SU-DHL-6 (cell line): ENCODE measurements around the gene ZBTB7A.

ENCODE experiments used
- H2AFZ ChIP-seq: fragments of 200-600 bp; sonication (generic); 2 replicates; pipeline ENCODE4 v1.6.1; 2014; ENCODE audit warnings: low read depth, mild to moderate bottlenecking, moderate library complexity, mixed read lengths, antibody characterized with exemption, low read length; ENCODE audit not compliant: severe bottlenecking
- H3F3A ChIP-seq: fragments of 200-600 bp; shearing (Covaris generic); 2 replicates; pipeline ENCODE4 v1.6.0; 2016; ENCODE audit warnings: antibody characterized with exemption, mild to moderate bottlenecking; ENCODE audit not compliant: insufficient read depth
- H3K27ac ChIP-seq: fragments of 200-600 bp; sonication (generic); 2 replicates; pipeline ENCODE4 v1.5.1; 2016; ENCODE audit warnings: low read depth, mild to moderate bottlenecking, low read length, moderate library complexity, mixed read lengths
- H3K27me3 ChIP-seq: fragments of 200-600 bp; sonication (generic), shearing (Covaris generic); 2 replicates; pipeline ENCODE4 v1.6.0; 2014; ENCODE audit warnings: mild to moderate bottlenecking, low read length
- H3K36me3 ChIP-seq: fragments of 200-600 bp; sonication (generic); 2 replicates; pipeline ENCODE4 v1.6.1; 2014; ENCODE audit warnings: mild to moderate bottlenecking, low read length, mixed read lengths
- H3K4me2 ChIP-seq: fragments of 300-600, 200-600 bp; shearing (Covaris generic), sonication (generic); 2 replicates; pipeline ENCODE4 v1.6.0; 2014; ENCODE audit warnings: low read length, low read depth, mild to moderate bottlenecking; ENCODE audit not compliant: poor library complexity, severe bottlenecking
- H3K4me3 ChIP-seq: fragments of 200-600 bp; sonication (generic); 2 replicates; pipeline ENCODE4 v1.5.1; 2014; ENCODE audit warnings: antibody characterized with exemption, low read length, mild to moderate bottlenecking, mixed read lengths; ENCODE audit not compliant: insufficient read depth, poor library complexity, severe bottlenecking
- H3K79me2 ChIP-seq: fragments of 200-600 bp; sonication (generic); 2 replicates; pipeline ENCODE4 v1.6.1; 2014; ENCODE audit warnings: mild to moderate bottlenecking, low read length, moderate library complexity; ENCODE audit not compliant: insufficient read depth
- H3K9ac ChIP-seq: fragments of 200-600 bp; sonication (generic); 2 replicates; pipeline ENCODE4 v1.7.0; 2014; ENCODE audit warnings: mild to moderate bottlenecking, low read length
- H3K9me2 ChIP-seq: fragments of 200-600 bp; sonication (generic); replicated peaks from 2 replicates; pipeline ENCODE4 v1.6.1; 2014; ENCODE audit warnings: low read length; ENCODE audit not compliant: insufficient read depth
- H3K9me3 ChIP-seq: fragments of 200-600 bp; sonication (generic); 2 replicates; pipeline ENCODE4 v1.6.1; 2014; ENCODE audit warnings: low read length, mixed read lengths; ENCODE audit not compliant: insufficient read depth
- H4K20me1 ChIP-seq: fragments of 200-600 bp; sonication (generic); 2 replicates; pipeline ENCODE4 v1.6.1; 2014; ENCODE audit warnings: low read depth, mild to moderate bottlenecking, antibody characterized with exemption, low read length, moderate library complexity, mixed read lengths
- EZH2phosphoT487 ChIP-seq: fragments of 200-600 bp; sonication (generic), shearing (Covaris generic); conservative IDR thresholded peaks from 2 replicates; pipeline ENCODE4 v1.6.1; 2018; ENCODE audit warnings: mild to moderate bottlenecking, antibody characterized with exemption, low read length, moderate library complexity, mixed read lengths
- TF ChIP-seq, protein P1 (sequence below): fragments of 200-600 bp; sonication (generic); IDR thresholded peaks from one replicate; pipeline ENCODE4 v1.5.1; 2017; ENCODE audit warnings: antibody characterized with exemption, mild to moderate bottlenecking, low read length, moderate library complexity; ENCODE audit not compliant: insufficient read depth, poor library complexity, severe bottlenecking

ZBTB7A gene

DNA sequence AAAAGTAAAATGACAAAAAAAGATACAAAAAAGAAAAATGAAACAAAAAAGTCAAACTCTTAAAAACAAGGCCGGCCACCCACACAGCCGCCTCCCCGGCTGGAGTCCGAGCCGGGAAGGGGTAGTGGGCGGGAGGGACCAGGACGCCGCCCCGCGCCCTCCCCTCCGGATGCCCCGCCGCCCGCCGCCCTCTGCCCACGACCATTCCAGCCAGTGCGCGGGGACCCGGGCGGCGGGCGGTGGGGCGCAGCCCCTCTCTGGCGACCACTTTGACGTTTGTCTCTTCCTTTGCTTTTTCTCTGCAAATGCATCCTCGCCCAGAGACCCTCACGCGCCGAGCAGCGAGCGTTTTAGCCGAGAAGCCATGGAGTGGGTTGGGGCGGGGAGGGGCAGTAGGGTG is 28.6 kb downstream of the ZBTB7A start:
- Histone ChIP-seq H3K27me3 (no peaks in the 10 kb centered on the region), H4K20me1 (no peaks in the 10 kb centered on the region), H3K9me2 (no peaks in the 10 kb centered on the region)

DNA sequence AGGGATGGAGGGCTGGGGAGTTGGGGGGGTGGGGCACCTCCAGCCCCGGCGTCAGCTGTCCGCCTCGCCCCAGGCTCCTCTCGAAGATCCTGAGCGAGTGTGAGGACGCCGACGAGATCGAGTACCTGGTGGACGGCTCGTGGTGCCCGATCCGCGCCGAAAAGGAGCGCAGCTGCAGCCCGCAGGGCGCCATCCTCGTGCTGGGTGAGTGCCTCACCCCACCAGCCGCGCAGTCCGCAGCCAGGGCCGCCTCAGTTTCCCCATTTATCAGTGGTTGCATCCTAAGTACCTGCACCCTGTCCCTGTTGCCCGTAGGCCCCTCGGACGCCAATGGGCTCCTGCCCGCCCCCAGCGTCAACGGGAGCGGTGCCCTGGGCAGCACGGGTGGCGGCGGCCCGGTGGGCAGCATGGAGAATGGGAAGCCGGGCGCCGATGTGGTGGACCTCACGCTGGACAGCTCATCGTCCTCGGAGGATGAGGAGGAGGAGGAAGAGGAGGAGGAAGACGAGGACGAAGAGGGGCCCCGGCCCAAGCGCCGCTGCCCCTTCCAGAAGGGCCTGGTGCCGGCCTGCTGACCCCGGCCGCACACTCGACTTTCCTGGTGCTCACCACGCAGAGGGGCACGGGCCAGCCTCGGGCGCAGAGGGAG is 29.3 kb downstream of the ZBTB7A start:
- Histone ChIP-seq H3F3A (peaks cover 8% of the 10 kb centered on the region; the same call in 1 of the 2 replicates), H3K36me3 (peaks cover 7% of the 10 kb centered on the region; the same call in 1 of the 2 replicates), H3K9me2 (no peaks in the 10 kb centered on the region), H3K27me3 (no peaks in the 10 kb centered on the region), H3K4me3 (no peak overlapping the region), H2AFZ (no peak overlapping the region), H3K79me2 (no peaks in the 10 kb centered on the region), H3K9me3 (peaks cover 6% of the 10 kb centered on the region; the same call in 1 of the 2 replicates), H4K20me1 (no peaks in the 10 kb centered on the region), H3K27ac (no peak overlapping the region), H3K9ac (no peak overlapping the region), H3K4me2 (no peak overlapping the region)
- TF ChIP-seq, protein P1, sequence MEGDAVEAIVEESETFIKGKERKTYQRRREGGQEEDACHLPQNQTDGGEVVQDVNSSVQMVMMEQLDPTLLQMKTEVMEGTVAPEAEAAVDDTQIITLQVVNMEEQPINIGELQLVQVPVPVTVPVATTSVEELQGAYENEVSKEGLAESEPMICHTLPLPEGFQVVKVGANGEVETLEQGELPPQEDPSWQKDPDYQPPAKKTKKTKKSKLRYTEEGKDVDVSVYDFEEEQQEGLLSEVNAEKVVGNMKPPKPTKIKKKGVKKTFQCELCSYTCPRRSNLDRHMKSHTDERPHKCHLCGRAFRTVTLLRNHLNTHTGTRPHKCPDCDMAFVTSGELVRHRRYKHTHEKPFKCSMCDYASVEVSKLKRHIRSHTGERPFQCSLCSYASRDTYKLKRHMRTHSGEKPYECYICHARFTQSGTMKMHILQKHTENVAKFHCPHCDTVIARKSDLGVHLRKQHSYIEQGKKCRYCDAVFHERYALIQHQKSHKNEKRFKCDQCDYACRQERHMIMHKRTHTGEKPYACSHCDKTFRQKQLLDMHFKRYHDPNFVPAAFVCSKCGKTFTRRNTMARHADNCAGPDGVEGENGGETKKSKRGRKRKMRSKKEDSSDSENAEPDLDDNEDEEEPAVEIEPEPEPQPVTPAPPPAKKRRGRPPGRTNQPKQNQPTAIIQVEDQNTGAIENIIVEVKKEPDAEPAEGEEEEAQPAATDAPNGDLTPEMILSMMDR: no peak
- no peak for TF ChIP-seq EZH2phosphoT487

More for the DNA sequence above, 28.6 kb downstream of the ZBTB7A start:
- no peaks in the 10 kb centered on the region for H3K79me2 ChIP-seq
- peaks cover 8% of the 10 kb centered on the region; the same call in 1 of the 2 replicates for H3F3A ChIP-seq
- peaks cover 7% of the 10 kb centered on the region; the same call in 1 of the 2 replicates for H3K36me3 ChIP-seq
- no peak overlapping the region for H3K9ac ChIP-seq
- H2AFZ ChIP-seq: no peak overlapping the region
- TF ChIP-seq, protein P1: no peak
- TF ChIP-seq EZH2phosphoT487: no peak
- H3K4me2 ChIP-seq: no peak overlapping the region
- H3K9me3 ChIP-seq: peaks cover 6% of the 10 kb centered on the region; the same call in 1 of the 2 replicates
- H3K4me3 ChIP-seq: no peak overlapping the region
- no peak overlapping the region for H3K27ac ChIP-seq

DNA sequence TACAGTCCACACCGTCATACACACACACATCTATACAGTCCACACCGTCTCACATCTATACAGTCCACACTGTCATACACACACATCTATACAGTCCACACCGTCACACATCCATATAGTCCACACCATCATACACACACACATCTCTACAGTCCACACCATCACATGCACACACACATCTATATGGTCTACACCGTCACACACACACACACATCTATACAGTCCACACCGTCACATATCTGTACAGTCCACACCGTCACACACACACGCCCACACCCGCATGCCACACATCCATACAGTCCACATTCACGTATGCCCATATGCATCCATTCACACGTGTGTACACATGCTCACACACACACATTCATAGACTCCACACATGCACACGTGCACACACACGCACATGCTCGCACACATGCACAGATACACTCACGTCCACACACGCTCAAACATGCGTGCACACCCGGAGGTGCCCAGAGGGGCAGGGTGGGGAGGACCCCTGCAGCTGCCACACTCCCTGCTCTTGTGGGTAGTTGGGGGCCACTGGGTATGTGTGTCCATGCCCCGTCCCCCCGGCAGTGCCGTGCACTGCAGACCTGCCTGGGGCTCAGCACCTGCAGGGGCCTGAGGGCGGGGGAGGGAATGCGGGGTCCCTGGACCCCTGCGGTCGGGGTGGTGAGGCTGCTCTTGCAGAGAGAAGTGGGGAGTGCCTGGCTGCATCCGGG is 30.0 kb downstream of the ZBTB7A start:
- Histone ChIP-seq H3K9me2 (no peaks in the 10 kb centered on the region), H3K9ac (no peak overlapping the region), H3K4me3 (no peak overlapping the region), H4K20me1 (no peaks in the 10 kb centered on the region), H2AFZ (no peak overlapping the region), H3K36me3 (peaks cover 7% of the 10 kb centered on the region; the same call in 1 of the 2 replicates), H3K27me3 (no peaks in the 10 kb centered on the region), H3F3A (peaks cover 8% of the 10 kb centered on the region; the same call in 1 of the 2 replicates), H3K79me2 (no peaks in the 10 kb centered on the region), H3K27ac (no peak overlapping the region), H3K4me2 (no peak overlapping the region), H3K9me3 (peaks cover 6% of the 10 kb centered on the region; the same call in 1 of the 2 replicates)
- TF ChIP-seq EZH2phosphoT487: no peak
- TF ChIP-seq, protein P1: no peak
